Endothelial cell (in vitro differentiated cells): Measurements from ENCODE around the gene P2RY12. TPM values are rescaled to one million over a fixed set of nuclear protein-coding genes. Genes with fewer than 3 reads are reported as not detected.

Experiments used
- DNase-seq: peaks from one replicate; pipeline ENCODE4 v3.0.0; 2021; ENCODE audit warnings: low spot score
- H3K27ac Mint-ChIP-seq: one replicate; pipeline ENCODE4 v1.8.0; 2021; ENCODE audit warnings: mixed read lengths, inconsistent platforms; ENCODE audit not compliant: unreplicated experiment
- H3K27me3 Mint-ChIP-seq: one replicate; pipeline ENCODE4 v1.8.0; 2021; ENCODE audit warnings: mild to moderate bottlenecking, moderate library complexity, mixed read lengths, inconsistent platforms; ENCODE audit not compliant: unreplicated experiment
- H3K36me3 Mint-ChIP-seq: one replicate; pipeline ENCODE4 v1.8.0; 2021; ENCODE audit warnings: mild to moderate bottlenecking, low read depth, mixed read lengths, inconsistent platforms; ENCODE audit not compliant: unreplicated experiment
- H3K4me1 Mint-ChIP-seq: one replicate; pipeline ENCODE4 v1.8.0; 2021; ENCODE audit warnings: mild to moderate bottlenecking, mixed read lengths, inconsistent platforms; ENCODE audit not compliant: unreplicated experiment
- H3K4me3 Mint-ChIP-seq: one replicate; pipeline ENCODE4 v1.8.0; 2021; ENCODE audit warnings: mild to moderate bottlenecking, mixed read lengths, inconsistent platforms; ENCODE audit not compliant: unreplicated experiment
- H3K9me3 Mint-ChIP-seq: one replicate; pipeline ENCODE4 v1.8.0; 2021; ENCODE audit warnings: mixed read lengths, inconsistent platforms; ENCODE audit not compliant: unreplicated experiment
- total RNA-seq: library from RNA; stranded (reverse); fragmentation: NEBNext Ultra II Directional; extraction: Animal tissue kit (Norgen Biotek cat#: 25700); gene quantifications from one replicate; pipeline ENCODE4 v1.2.1, GENCODE V29; 2021; ENCODE audit not compliant: unreplicated experiment
- TF ChIP-seq, protein P1 (sequence below): fragments of 200-600 bp; sonication (generic); IDR thresholded peaks from one replicate; pipeline ENCODE4 v1.5.0; 2021; ENCODE audit warnings: antibody characterized with exemption; ENCODE audit not compliant: unreplicated experiment

Gene P2RY12
- total RNA-seq, 1 donor from 2014 or later: not detected

DNA sequence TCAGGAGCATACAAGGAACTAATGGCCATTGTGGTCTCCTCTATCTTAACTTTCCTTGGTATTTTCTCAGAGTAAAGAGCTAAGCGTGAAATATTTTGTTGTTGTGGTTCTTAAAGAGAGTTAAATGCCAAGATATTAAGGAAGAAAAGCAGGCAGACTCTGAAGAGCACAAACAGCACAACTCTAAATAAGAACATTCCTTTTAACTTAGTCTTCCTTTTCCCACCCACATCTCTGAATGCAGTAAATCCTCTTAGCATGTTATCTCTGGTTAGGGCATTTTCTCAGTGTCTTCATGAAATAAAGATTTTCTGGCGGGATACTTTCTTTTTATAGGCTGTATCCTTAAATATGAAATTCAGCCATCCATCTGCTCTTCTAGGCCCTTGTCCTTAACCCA is 69.4 kb downstream of the P2RY12 start:
- H3K4me1 Mint-ChIP-seq: peaks cover 5% of the 10 kb centered on the region
- H3K36me3 Mint-ChIP-seq: no peaks in the 10 kb centered on the region
- no peak for DNase-seq
- no peaks in the 10 kb centered on the region for H3K9me3 Mint-ChIP-seq
- H3K27me3 Mint-ChIP-seq: no peaks in the 10 kb centered on the region
- H3K27ac Mint-ChIP-seq: no peak overlapping the region
- TF ChIP-seq, protein P1, sequence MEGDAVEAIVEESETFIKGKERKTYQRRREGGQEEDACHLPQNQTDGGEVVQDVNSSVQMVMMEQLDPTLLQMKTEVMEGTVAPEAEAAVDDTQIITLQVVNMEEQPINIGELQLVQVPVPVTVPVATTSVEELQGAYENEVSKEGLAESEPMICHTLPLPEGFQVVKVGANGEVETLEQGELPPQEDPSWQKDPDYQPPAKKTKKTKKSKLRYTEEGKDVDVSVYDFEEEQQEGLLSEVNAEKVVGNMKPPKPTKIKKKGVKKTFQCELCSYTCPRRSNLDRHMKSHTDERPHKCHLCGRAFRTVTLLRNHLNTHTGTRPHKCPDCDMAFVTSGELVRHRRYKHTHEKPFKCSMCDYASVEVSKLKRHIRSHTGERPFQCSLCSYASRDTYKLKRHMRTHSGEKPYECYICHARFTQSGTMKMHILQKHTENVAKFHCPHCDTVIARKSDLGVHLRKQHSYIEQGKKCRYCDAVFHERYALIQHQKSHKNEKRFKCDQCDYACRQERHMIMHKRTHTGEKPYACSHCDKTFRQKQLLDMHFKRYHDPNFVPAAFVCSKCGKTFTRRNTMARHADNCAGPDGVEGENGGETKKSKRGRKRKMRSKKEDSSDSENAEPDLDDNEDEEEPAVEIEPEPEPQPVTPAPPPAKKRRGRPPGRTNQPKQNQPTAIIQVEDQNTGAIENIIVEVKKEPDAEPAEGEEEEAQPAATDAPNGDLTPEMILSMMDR: no peak
- no peak overlapping the region for H3K4me3 Mint-ChIP-seq

DNA sequence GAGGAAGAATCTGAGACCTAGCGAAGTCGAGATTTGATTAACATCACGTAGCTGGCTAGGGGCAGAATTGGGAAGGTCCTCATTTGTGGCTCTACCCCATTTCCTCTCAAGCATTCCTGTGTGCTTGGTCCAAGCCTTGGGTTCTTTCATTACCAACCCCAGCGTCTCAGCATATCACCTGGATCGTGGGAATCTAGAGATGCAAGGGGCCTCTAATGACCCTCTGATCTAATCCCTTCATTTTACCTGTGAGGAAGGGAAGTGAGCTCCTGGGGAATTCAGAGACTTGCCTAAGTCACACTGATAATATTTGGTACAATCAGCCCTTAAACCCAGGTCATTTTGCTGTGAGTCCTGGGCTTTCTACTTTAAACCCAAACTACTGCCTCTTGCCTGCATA is 70.0 kb downstream of the P2RY12 start:
- no peak for DNase-seq
- peaks cover 5% of the 10 kb centered on the region for H3K4me1 Mint-ChIP-seq
- no peaks in the 10 kb centered on the region for H3K36me3 Mint-ChIP-seq
- no peak overlapping the region for H3K27ac Mint-ChIP-seq
- TF ChIP-seq, protein P1: no peak
- H3K27me3 Mint-ChIP-seq: no peaks in the 10 kb centered on the region
- no peaks in the 10 kb centered on the region for H3K9me3 Mint-ChIP-seq
- no peak overlapping the region for H3K4me3 Mint-ChIP-seq

DNA sequence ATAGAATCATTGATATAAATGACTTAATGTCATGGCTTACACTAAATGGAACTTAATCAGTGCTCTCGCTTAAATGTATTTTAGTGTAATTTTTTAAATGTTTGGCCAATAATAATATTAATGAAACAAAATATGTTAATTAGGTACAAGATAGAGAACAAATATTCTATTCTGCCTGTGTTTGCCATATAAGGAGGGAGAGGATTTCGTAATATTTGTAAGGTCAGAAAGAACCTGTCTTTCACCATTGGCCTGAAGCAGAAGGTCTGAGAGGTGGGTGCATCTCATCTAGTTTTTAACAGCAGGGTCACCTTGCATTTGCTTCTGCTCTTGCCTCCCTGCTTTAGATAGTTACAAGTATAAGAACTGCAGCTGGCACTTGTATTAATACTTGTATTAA is 70.4 kb downstream of the P2RY12 start:
- H3K4me1 Mint-ChIP-seq: peaks cover 5% of the 10 kb centered on the region
- H3K27me3 Mint-ChIP-seq: peaks cover 1% of the 10 kb centered on the region
- H3K27ac Mint-ChIP-seq: no peak overlapping the region
- TF ChIP-seq, protein P1: no peak
- H3K9me3 Mint-ChIP-seq: no peaks in the 10 kb centered on the region
- no peak overlapping the region for H3K4me3 Mint-ChIP-seq
- no peak for DNase-seq
- no peaks in the 10 kb centered on the region for H3K36me3 Mint-ChIP-seq

DNA sequence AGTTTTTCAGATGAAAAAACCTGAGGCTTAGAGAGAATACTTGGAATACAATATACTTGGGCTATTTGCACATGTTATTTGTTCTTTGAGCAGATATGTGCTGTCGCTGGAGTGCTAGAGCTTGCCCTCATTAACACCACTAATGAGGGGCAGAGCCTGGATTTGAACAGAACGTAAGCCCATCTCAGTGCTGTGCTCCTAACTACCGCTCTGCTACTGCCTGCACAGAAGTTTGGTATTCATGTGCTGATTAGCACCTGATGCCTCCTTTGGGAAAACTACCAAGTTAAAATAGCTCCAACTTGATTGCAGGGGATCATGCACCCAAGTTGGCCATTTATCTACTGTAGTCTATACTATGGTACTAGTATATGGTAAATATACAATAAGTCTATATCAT is 71.6 kb downstream of the P2RY12 start:
- DNase-seq: no peak
- no peak overlapping the region for H3K27ac Mint-ChIP-seq
- H3K27me3 Mint-ChIP-seq: peaks cover 1% of the 10 kb centered on the region
- no peaks in the 10 kb centered on the region for H3K9me3 Mint-ChIP-seq
- TF ChIP-seq, protein P1: no peak
- H3K36me3 Mint-ChIP-seq: no peaks in the 10 kb centered on the region
- peaks cover 5% of the 10 kb centered on the region for H3K4me1 Mint-ChIP-seq
- H3K4me3 Mint-ChIP-seq: no peak overlapping the region

DNA sequence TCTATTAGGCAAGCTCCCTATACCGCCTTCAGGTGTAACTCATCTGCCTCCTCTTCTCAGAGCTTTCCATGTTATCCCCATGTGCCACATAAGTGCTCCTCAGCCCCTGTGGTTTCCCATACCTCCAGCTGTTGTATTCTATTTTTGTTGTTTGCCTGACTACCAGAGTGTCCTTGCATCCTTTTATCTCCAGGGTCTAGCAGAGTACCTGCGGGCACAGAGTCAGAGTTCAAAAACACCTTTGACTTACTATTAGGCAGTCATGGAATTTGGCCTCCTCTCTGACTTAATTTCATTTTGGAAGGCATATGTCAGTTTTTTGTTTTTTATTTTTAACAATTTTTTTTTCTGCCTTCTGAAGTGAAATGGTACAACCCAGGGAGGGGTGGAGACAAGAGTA is 75.0 kb downstream of the P2RY12 start:
- H3K27ac Mint-ChIP-seq: no peak overlapping the region
- H3K36me3 Mint-ChIP-seq: no peaks in the 10 kb centered on the region
- no peak for DNase-seq
- peaks cover 5% of the 10 kb centered on the region for H3K4me1 Mint-ChIP-seq
- H3K27me3 Mint-ChIP-seq: peaks cover 1% of the 10 kb centered on the region
- H3K4me3 Mint-ChIP-seq: no peak overlapping the region
- H3K9me3 Mint-ChIP-seq: no peaks in the 10 kb centered on the region
- TF ChIP-seq, protein P1: no peak
